Activated CD4-positive, alpha-beta T cell treated with anti-CD3 and anti-CD28 coated beads, Interleukin-2, amount 10 ng/mL, durations not matched to agents 24 days and 14 days (primary cell): ENCODE results near the gene LONP1. TPM values are rescaled to one million over a fixed set of nuclear protein-coding genes. Genes with fewer than 3 reads are reported as not detected.
A peak's percentile ranks its signal among the peaks of the same experiment; 100 is the strongest.

Experiments
- DNase-seq: peaks from one replicate; pipeline ENCODE4 v3.0.0; 2022
- H3K27ac Mint-ChIP-seq: one replicate; pipeline ENCODE4 v1.8.0; 2022; ENCODE audit warnings: mild to moderate bottlenecking, mixed read lengths
- H3K27me3 Mint-ChIP-seq: one replicate; pipeline ENCODE4 v1.8.0; 2022; ENCODE audit warnings: mixed read lengths
- H3K36me3 Mint-ChIP-seq: one replicate; pipeline ENCODE4 v1.8.0; 2022; ENCODE audit warnings: low read depth, mild to moderate bottlenecking, mixed read lengths
- H3K4me1 Mint-ChIP-seq: one replicate; pipeline ENCODE4 v1.8.0; 2021; ENCODE audit warnings: mixed read lengths
- H3K4me3 Mint-ChIP-seq: one replicate; pipeline ENCODE4 v1.8.0; 2022; ENCODE audit warnings: mild to moderate bottlenecking, moderate library complexity, mixed read lengths
- H3K9me3 Mint-ChIP-seq: one replicate; pipeline ENCODE4 v1.8.0; 2021; ENCODE audit warnings: mixed read lengths
- intact Hi-C: fragments of 100-400 bp; cut with micrococcal nuclease; formaldehyde crosslinking; loops from one replicate; pipeline ENCODE4 v1.15.1; 2023
- total RNA-seq: library from RNA; stranded (reverse); gene quantifications from 2 replicates; pipeline ENCODE4 v1.2.3, GENCODE V29; 2022

LONP1 gene
- total RNA-seq, 1 donor from 2014 or later: 240 TPM

- Mint-ChIP-seq H3K4me1 (peaks cover 27% of the 10 kb centered on the region), H3K27me3 (peaks cover 7% of the 10 kb centered on the region), H3K36me3 (peaks cover 4% of the 10 kb centered on the region), H3K4me3 (no peak overlapping the region), H3K27ac (no peak overlapping the region), H3K9me3 (no peaks in the 10 kb centered on the region)
- DNase-seq: no peak
- intact Hi-C loops: loop anchor here (10.0 kb wide), 1 partner anchor 959 kb away; the partner anchor contains the start of gene DPP9
Measured at GRCh38 chr19:5683177-5683886, 36.6 kb downstream of the LONP1 start.

GRCh38 chr19:5682107-5682482 is 37.9 kb downstream of the LONP1 start:
- H3K4me3 Mint-ChIP-seq: peak overlapping the region; percentile 99
- H3K36me3 Mint-ChIP-seq: peaks cover 4% of the 10 kb centered on the region
- H3K27ac Mint-ChIP-seq: peak overlapping the region; percentile 64
- peaks cover 25% of the 10 kb centered on the region for H3K4me1 Mint-ChIP-seq
- peaks cover 7% of the 10 kb centered on the region for H3K27me3 Mint-ChIP-seq
- H3K9me3 Mint-ChIP-seq: no peaks in the 10 kb centered on the region
- intact Hi-C loops: loop anchor here (10.0 kb wide), 1 partner anchor 957 kb away; the partner anchor contains the start of gene DPP9
- DNase-seq: no peak

- intact Hi-C loops: loop anchor here (10.0 kb wide), 1 partner anchor 957 kb away; the partner anchor contains the start of gene DPP9
- Mint-ChIP-seq H3K9me3 (no peaks in the 10 kb centered on the region), H3K27ac (peak overlapping the region; percentile 64), H3K27me3 (peaks cover 7% of the 10 kb centered on the region), H3K36me3 (peaks cover 4% of the 10 kb centered on the region), H3K4me1 (peaks cover 24% of the 10 kb centered on the region), H3K4me3 (peak overlapping the region; percentile 99)
- peak; percentile 62 for DNase-seq
Measured at GRCh38 chr19:5681391-5682106, 38.4 kb downstream of the LONP1 start.

- intact Hi-C loops: loop anchor here (1.0 to 10.0 kb wide), 5 partner anchors 10 to 956 kb away; partner anchors contain the start of genes CATSPERD, DPP9, LONP1 and RPL36
- peak within 1 kb of the TSS; percentile 97 for H3K27ac Mint-ChIP-seq
- DNase-seq: peak; percentile 99
- peaks cover 7% of the 10 kb centered on the region for H3K27me3 Mint-ChIP-seq
- H3K4me1 Mint-ChIP-seq: peaks cover 22% of the 10 kb centered on the region
- H3K36me3 Mint-ChIP-seq: peaks cover 4% of the 10 kb centered on the region
- no peaks in the 10 kb centered on the region for H3K9me3 Mint-ChIP-seq
- peak within 1 kb of the TSS; percentile 99 for H3K4me3 Mint-ChIP-seq
Measured at GRCh38 chr19:5680437-5681368, 39.2 kb downstream of the LONP1 start, which contains the start of the genes HSD11B1L and MICOS13. TSS of gene HSD11B1L (plus strand) at chr19:5681027. CDS start at chr19:5684833, 3,806 bp downstream. TSS of gene MICOS13 (minus strand) at chr19:5680516. CDS start at chr19:5680486, 30 bp downstream.

- intact Hi-C loops: loop anchor here (1.0 to 10.0 kb wide), 5 partner anchors 10 to 955 kb away; partner anchors contain the start of genes CATSPERD, DPP9, LONP1 and RPL36
- peaks cover 22% of the 10 kb centered on the region for H3K4me1 Mint-ChIP-seq
- H3K27me3 Mint-ChIP-seq: peaks cover 7% of the 10 kb centered on the region
- DNase-seq: no peak
- peak overlapping the region; percentile 99 for H3K4me3 Mint-ChIP-seq
- peaks cover 6% of the 10 kb centered on the region for H3K36me3 Mint-ChIP-seq
- H3K9me3 Mint-ChIP-seq: no peaks in the 10 kb centered on the region
- peak overlapping the region; percentile 97 for H3K27ac Mint-ChIP-seq
Measured at GRCh38 chr19:5680084-5680436, 39.9 kb downstream of the LONP1 start.

- intact Hi-C loops: loop anchor here (1.0 to 10.0 kb wide), 5 partner anchors 11 to 955 kb away; partner anchors contain the start of genes CATSPERD, DPP9, LONP1 and RPL36
Measured at GRCh38 chr19:5679289-5680083, 40.5 kb downstream of the LONP1 start.

GRCh38 chr19:5678071-5678718 is 41.8 kb downstream of the LONP1 start:
- Mint-ChIP-seq H3K4me1 (peaks cover 22% of the 10 kb centered on the region), H3K27me3 (peaks cover 7% of the 10 kb centered on the region)
- intact Hi-C loops: no loop called here

More at GRCh38 chr19:5679289-5680083, 40.5 kb downstream of the LONP1 start:
- H3K27ac Mint-ChIP-seq: peak overlapping the region; percentile 97
- no peaks in the 10 kb centered on the region for H3K9me3 Mint-ChIP-seq
- H3K36me3 Mint-ChIP-seq: peaks cover 9% of the 10 kb centered on the region
- DNase-seq: no peak
- peaks cover 7% of the 10 kb centered on the region for H3K27me3 Mint-ChIP-seq
- H3K4me1 Mint-ChIP-seq: peaks cover 22% of the 10 kb centered on the region
- peak overlapping the region; percentile 99 for H3K4me3 Mint-ChIP-seq

GRCh38 chr19:5677580-5677979 is 42.4 kb downstream of the LONP1 start:
- Mint-ChIP-seq H3K27ac (no peak overlapping the region), H3K27me3 (peaks cover 7% of the 10 kb centered on the region), H3K9me3 (no peaks in the 10 kb centered on the region), H3K4me3 (no peak overlapping the region), H3K36me3 (peaks cover 21% of the 10 kb centered on the region), H3K4me1 (peaks cover 22% of the 10 kb centered on the region)
- intact Hi-C loops: no loop called here
- DNase-seq: no peak

More at GRCh38 chr19:5678071-5678718, 41.8 kb downstream of the LONP1 start:
- Mint-ChIP-seq H3K36me3 (peaks cover 15% of the 10 kb centered on the region), H3K4me3 (no peak overlapping the region), H3K27ac (no peak overlapping the region), H3K9me3 (no peaks in the 10 kb centered on the region)
- DNase-seq: no peak

- no peak for DNase-seq
- Mint-ChIP-seq H3K4me1 (peaks cover 18% of the 10 kb centered on the region), H3K27ac (peak overlapping the region; percentile 51), H3K4me3 (no peak overlapping the region), H3K36me3 (peaks cover 22% of the 10 kb centered on the region), H3K27me3 (peaks cover 4% of the 10 kb centered on the region), H3K9me3 (no peaks in the 10 kb centered on the region)
- intact Hi-C loops: no loop called here
Measured at GRCh38 chr19:5677136-5677535, 42.8 kb downstream of the LONP1 start.

- Mint-ChIP-seq H3K9me3 (no peaks in the 10 kb centered on the region), H3K36me3 (peaks cover 26% of the 10 kb centered on the region), H3K27me3 (no peaks in the 10 kb centered on the region), H3K4me1 (peaks cover 14% of the 10 kb centered on the region), H3K27ac (no peak overlapping the region), H3K4me3 (no peak overlapping the region)
- intact Hi-C loops: no loop called here
- DNase-seq: no peak
Measured at GRCh38 chr19:5676772-5677105, 43.2 kb downstream of the LONP1 start.

GRCh38 chr19:5676105-5676771 is 43.7 kb downstream of the LONP1 start:
- DNase-seq: no peak
- Mint-ChIP-seq H3K36me3 (peaks cover 26% of the 10 kb centered on the region), H3K27ac (no peak overlapping the region), H3K4me1 (peaks cover 9% of the 10 kb centered on the region), H3K9me3 (no peaks in the 10 kb centered on the region), H3K4me3 (no peak overlapping the region), H3K27me3 (no peaks in the 10 kb centered on the region)
- intact Hi-C loops: no loop called here

- no peaks in the 10 kb centered on the region for H3K27me3 Mint-ChIP-seq
- no peak overlapping the region for H3K4me3 Mint-ChIP-seq
- no peaks in the 10 kb centered on the region for H3K9me3 Mint-ChIP-seq
- H3K36me3 Mint-ChIP-seq: peaks cover 28% of the 10 kb centered on the region
- peaks cover 5% of the 10 kb centered on the region for H3K4me1 Mint-ChIP-seq
- intact Hi-C loops: no loop called here
- no peak overlapping the region for H3K27ac Mint-ChIP-seq
- no peak for DNase-seq
Measured at GRCh38 chr19:5674714-5675113, 45.2 kb downstream of the LONP1 start.
